Stimulated activated CD4-positive, alpha-beta T cell treated with anti-CD3 and anti-CD28 coated beads, Interleukin-1b, Interleukin-23, amount 100 ng/mL, for 1 hour (primary cell): ENCODE data around the gene POGLUT3.
A peak's percentile ranks its signal among the peaks of the same experiment; 100 is the strongest.

Experiments
- DNase-seq, 2 donors: peaks; one replicate each; pipeline ENCODE4 v3.0.0-alpha.2; 2020; ENCODE audit warnings: low read depth in 2 of 2

Gene POGLUT3

GRCh38 chr11:108500721-108501120 lies 2.5 kb upstream of the POGLUT3 start:
- DNase-seq, result no peak

GRCh38 chr11:108500169-108500568 lies 2.0 kb upstream of the POGLUT3 start:
- DNase-seq, result no peak

- no peak for DNase-seq
Measured at GRCh38 chr11:108498816-108499408, 728 bp upstream of the POGLUT3 start.

- peak; percentile 10 to 27 for DNase-seq
Measured at GRCh38 chr11:108497317-108498045, 703 bp downstream of the POGLUT3 start.

- DNase-seq, result no peak
Measured at GRCh38 chr11:108496643-108497256, 1.4 kb downstream of the POGLUT3 start.

GRCh38 chr11:108495326-108495725 lies 2.9 kb downstream of the POGLUT3 start:
- DNase-seq, result no peak

GRCh38 chr11:108494182-108494581 lies 4.0 kb downstream of the POGLUT3 start:
- DNase-seq, result no peak

- DNase-seq, result no peak
Measured at GRCh38 chr11:108491936-108492335, 6.2 kb downstream of the POGLUT3 start.

GRCh38 chr11:108486828-108487227 lies 11.4 kb downstream of the POGLUT3 start:
- DNase-seq, result no peak

- DNase-seq, result no peak
Measured at GRCh38 chr11:108486331-108486730, 11.9 kb downstream of the POGLUT3 start.

- DNase-seq, result no peak
Measured at GRCh38 chr11:108483163-108483562, 15.0 kb downstream of the POGLUT3 start.

GRCh38 chr11:108474664-108475463 lies 23.3 kb downstream of the POGLUT3 start:
- DNase-seq, result no peak

GRCh38 chr11:108472681-108473080 lies 25.5 kb downstream of the POGLUT3 start:
- DNase-seq, result no peak

- DNase-seq, result no peak
Measured at GRCh38 chr11:108468478-108468864, 29.7 kb downstream of the POGLUT3 start.

- DNase-seq, result peak; percentile 81 to 93
Measured at GRCh38 chr11:108467091-108467823, 30.9 kb downstream of the POGLUT3 start, which contains the start of gene C11orf65. Gene C11orf65, minus strand, starts transcription at chr11:108467529. Its CDS starts 5,970 bp downstream, at chr11:108461559.

- DNase-seq, result no peak
Measured at GRCh38 chr11:108466405-108466804, 31.8 kb downstream of the POGLUT3 start.

- no peak for DNase-seq
Measured at GRCh38 chr11:108453207-108453835, 44.9 kb downstream of the POGLUT3 start.
